PC-3 (cell line): ENCODE results near the gene CD300LG.

Source experiments
- EZH2 ChIP-seq: fragments of 300-600 bp; sonication (generic); IDR thresholded peaks from one replicate; pipeline ENCODE4 v1.6.1; 2017; ENCODE audit warnings: antibody characterized with exemption, mild to moderate bottlenecking, low read length; ENCODE audit not compliant: unreplicated experiment
- TF ChIP-seq, protein P1 (sequence below): fragments of 300-600 bp; sonication (generic); conservative IDR thresholded peaks from 2 replicates; pipeline ENCODE4 v1.5.1; 2017; ENCODE audit warnings: antibody characterized with exemption, low read depth, mild to moderate bottlenecking, low read length

DNA sequence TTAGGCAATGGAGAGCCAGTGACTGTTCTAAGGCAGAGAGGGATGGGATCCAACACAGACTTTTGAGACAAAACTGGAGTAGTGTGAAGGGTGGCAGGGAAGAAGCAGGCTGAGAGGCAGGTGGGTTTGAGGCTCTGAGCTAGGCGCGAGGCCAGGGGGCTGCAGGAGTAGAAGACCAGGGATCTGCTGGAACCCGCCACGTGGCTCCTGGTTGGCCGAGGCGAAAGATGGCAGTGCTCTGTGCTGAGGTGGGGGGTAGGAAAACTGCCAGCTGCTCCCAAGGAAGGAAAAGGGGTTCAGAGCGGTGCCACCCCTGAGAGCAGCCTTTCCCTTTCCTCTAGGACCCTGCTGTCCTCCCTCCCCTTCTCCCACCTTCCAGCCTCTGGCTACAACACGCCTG is 5.6 kb downstream of the CD300LG start:
- TF ChIP-seq, protein P1, sequence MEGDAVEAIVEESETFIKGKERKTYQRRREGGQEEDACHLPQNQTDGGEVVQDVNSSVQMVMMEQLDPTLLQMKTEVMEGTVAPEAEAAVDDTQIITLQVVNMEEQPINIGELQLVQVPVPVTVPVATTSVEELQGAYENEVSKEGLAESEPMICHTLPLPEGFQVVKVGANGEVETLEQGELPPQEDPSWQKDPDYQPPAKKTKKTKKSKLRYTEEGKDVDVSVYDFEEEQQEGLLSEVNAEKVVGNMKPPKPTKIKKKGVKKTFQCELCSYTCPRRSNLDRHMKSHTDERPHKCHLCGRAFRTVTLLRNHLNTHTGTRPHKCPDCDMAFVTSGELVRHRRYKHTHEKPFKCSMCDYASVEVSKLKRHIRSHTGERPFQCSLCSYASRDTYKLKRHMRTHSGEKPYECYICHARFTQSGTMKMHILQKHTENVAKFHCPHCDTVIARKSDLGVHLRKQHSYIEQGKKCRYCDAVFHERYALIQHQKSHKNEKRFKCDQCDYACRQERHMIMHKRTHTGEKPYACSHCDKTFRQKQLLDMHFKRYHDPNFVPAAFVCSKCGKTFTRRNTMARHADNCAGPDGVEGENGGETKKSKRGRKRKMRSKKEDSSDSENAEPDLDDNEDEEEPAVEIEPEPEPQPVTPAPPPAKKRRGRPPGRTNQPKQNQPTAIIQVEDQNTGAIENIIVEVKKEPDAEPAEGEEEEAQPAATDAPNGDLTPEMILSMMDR, result no peak
- no peak for TF ChIP-seq EZH2
